Activated CD8-positive, alpha-beta memory T cell treated with anti-CD3 and anti-CD28 coated beads, Interleukin-2, amount 10 ng/mL, durations not matched to agents 7 days and 5 days (primary cell): ENCODE measurements around the gene GSG1. TPM values are rescaled to one million over a fixed set of nuclear protein-coding genes. Genes with fewer than 3 reads are reported as not detected.

Source experiments
- ATAC-seq: fragments of 150-1000 bp; cut with Tn5 transposase; one replicate; pipeline ENCODE4 v1.10.0; 2021; ENCODE audit warnings: moderate library complexity
- CTCF ChIA-PET: fragments of 350-600 bp; sonication (Branson Sonifier 250); formaldehyde crosslinking; loops from one replicate; lab custom pipeline; 2021; ENCODE audit warnings: antibody characterized with exemption; lab: Charles Lee
- DNase-seq: peaks from one replicate; pipeline ENCODE4 v3.0.0-alpha.2; 2020
- H3K27ac Mint-ChIP-seq: one replicate; pipeline ENCODE4 v1.8.0; 2021; ENCODE audit warnings: mild to moderate bottlenecking, mixed read lengths
- H3K27me3 Mint-ChIP-seq: one replicate; pipeline ENCODE4 v1.8.0; 2021; ENCODE audit warnings: mixed read lengths
- H3K36me3 Mint-ChIP-seq: one replicate; pipeline ENCODE4 v1.8.0; 2021; ENCODE audit warnings: mild to moderate bottlenecking, mixed read lengths
- H3K4me1 Mint-ChIP-seq: one replicate; pipeline ENCODE4 v1.8.0; 2021; ENCODE audit warnings: mixed read lengths
- H3K4me3 Mint-ChIP-seq: one replicate; pipeline ENCODE4 v1.8.0; 2021; ENCODE audit warnings: mild to moderate bottlenecking, moderate library complexity, mixed read lengths
- H3K9me3 Mint-ChIP-seq: one replicate; pipeline ENCODE4 v1.8.0; 2022; ENCODE audit warnings: low read depth, mixed read lengths
- total RNA-seq, 2 experiments: library from RNA; stranded (reverse); gene quantifications; one replicate each; pipeline ENCODE4 v1.2.3, GENCODE V29; 2021

Gene GSG1
- total RNA-seq, 2 experiments from 2014 or later = not detected

- peaks cover 38% of the 10 kb centered on the region for H3K27me3 Mint-ChIP-seq
- DNase-seq = no peak
- no peaks in the 10 kb centered on the region for H3K4me1 Mint-ChIP-seq
- H3K4me3 Mint-ChIP-seq = no peak overlapping the region
- no peak for ATAC-seq
- H3K27ac Mint-ChIP-seq = no peak overlapping the region
- H3K36me3 Mint-ChIP-seq = peaks cover 2% of the 10 kb centered on the region
- CTCF ChIA-PET = no interaction called here
- peaks cover 2% of the 10 kb centered on the region for H3K9me3 Mint-ChIP-seq
Measured at GRCh38 chr12:13112968-13113367, 9.5 kb upstream of the GSG1 start.

GRCh38 chr12:13106666-13107065 lies 3.2 kb upstream of the GSG1 start:
- Mint-ChIP-seq H3K4me1 (peaks cover 22% of the 10 kb centered on the region), H3K27ac (no peak overlapping the region), H3K9me3 (peaks cover 2% of the 10 kb centered on the region), H3K4me3 (no peak overlapping the region), H3K27me3 (peaks cover 3% of the 10 kb centered on the region), H3K36me3 (peaks cover 2% of the 10 kb centered on the region)
- CTCF ChIA-PET = no interaction called here
- DNase-seq (no peak), ATAC-seq (no peak)

GRCh38 chr12:13105781-13106180 lies 2.3 kb upstream of the GSG1 start:
- CTCF ChIA-PET = interaction anchor here (1.9 kb wide), 1 partner anchor 106 kb away, joined by 5 read pairs; no protein-coding TSS in a partner anchor
- DNase-seq (no peak), ATAC-seq (no peak)
- Mint-ChIP-seq H3K4me1 (peaks cover 26% of the 10 kb centered on the region), H3K9me3 (peaks cover 2% of the 10 kb centered on the region), H3K27me3 (peaks cover 3% of the 10 kb centered on the region), H3K4me3 (no peak overlapping the region), H3K27ac (no peak overlapping the region), H3K36me3 (peaks cover 2% of the 10 kb centered on the region)

- no peak overlapping the region for H3K27ac Mint-ChIP-seq
- H3K27me3 Mint-ChIP-seq = peaks cover 3% of the 10 kb centered on the region
- DNase-seq (no peak), ATAC-seq (no peak)
- no peak overlapping the region for H3K4me3 Mint-ChIP-seq
- peaks cover 2% of the 10 kb centered on the region for H3K9me3 Mint-ChIP-seq
- H3K36me3 Mint-ChIP-seq = peaks cover 2% of the 10 kb centered on the region
- CTCF ChIA-PET = interaction anchor here (1.0 to 6.8 kb wide), 3 partner anchors 44 to 107 kb away, joined by 3 to 148 read pairs (median 5); no protein-coding TSS in a partner anchor
- peaks cover 37% of the 10 kb centered on the region for H3K4me1 Mint-ChIP-seq
Measured at GRCh38 chr12:13104409-13104808, 942 bp upstream of the GSG1 start.

- H3K4me1 Mint-ChIP-seq = peaks cover 53% of the 10 kb centered on the region
- DNase-seq = no peak
- ATAC-seq = no peak
- no peak overlapping the region for H3K4me3 Mint-ChIP-seq
- CTCF ChIA-PET = interaction anchor here (1.2 to 6.8 kb wide), 3 partner anchors 100 to 186 kb away, joined by 3 to 148 read pairs (median 24); no protein-coding TSS in a partner anchor
- no peaks in the 10 kb centered on the region for H3K27me3 Mint-ChIP-seq
- no peaks in the 10 kb centered on the region for H3K36me3 Mint-ChIP-seq
- no peaks in the 10 kb centered on the region for H3K9me3 Mint-ChIP-seq
- H3K27ac Mint-ChIP-seq = peak overlapping the region; percentile 32
Measured at GRCh38 chr12:13102461-13103195, 839 bp downstream of the GSG1 start.

GRCh38 chr12:13101821-13102375 lies 1.6 kb downstream of the GSG1 start:
- H3K27ac Mint-ChIP-seq = peak overlapping the region; percentile 37
- no peaks in the 10 kb centered on the region for H3K27me3 Mint-ChIP-seq
- DNase-seq (no peak), ATAC-seq (no peak)
- H3K4me3 Mint-ChIP-seq = peak overlapping the region; percentile 66
- H3K4me1 Mint-ChIP-seq = peaks cover 54% of the 10 kb centered on the region
- no peaks in the 10 kb centered on the region for H3K36me3 Mint-ChIP-seq
- H3K9me3 Mint-ChIP-seq = no peaks in the 10 kb centered on the region
- CTCF ChIA-PET = interaction anchor here (1.1 to 6.8 kb wide), 4 partner anchors 94 to 185 kb away, joined by 3 to 148 read pairs (median 14); partner anchors contain the start of gene EMP1

- Mint-ChIP-seq H3K36me3 (no peaks in the 10 kb centered on the region), H3K27ac (peak overlapping the region; percentile 80), H3K4me3 (peak overlapping the region; percentile 66), H3K4me1 (peaks cover 51% of the 10 kb centered on the region), H3K27me3 (no peaks in the 10 kb centered on the region), H3K9me3 (no peaks in the 10 kb centered on the region)
- CTCF ChIA-PET = interaction anchor here (0.9 to 6.8 kb wide), 5 partner anchors 95 to 154 kb away, joined by 3 to 148 read pairs (median 12); partner anchors contain the start of gene EMP1
- DNase-seq = peak; percentile 93
- ATAC-seq = peak; percentile 89
Measured at GRCh38 chr12:13100882-13101769, 2.3 kb downstream of the GSG1 start.

GRCh38 chr12:13100605-13100881 lies 2.9 kb downstream of the GSG1 start:
- H3K9me3 Mint-ChIP-seq = no peaks in the 10 kb centered on the region
- H3K36me3 Mint-ChIP-seq = no peaks in the 10 kb centered on the region
- DNase-seq = no peak
- CTCF ChIA-PET = interaction anchor here (0.9 to 6.8 kb wide), 4 partner anchors 96 to 155 kb away, joined by 3 to 148 read pairs (median 18); partner anchors contain the start of gene EMP1
- peak overlapping the region; percentile 80 for H3K27ac Mint-ChIP-seq
- H3K27me3 Mint-ChIP-seq = no peaks in the 10 kb centered on the region
- peak overlapping the region; percentile 66 for H3K4me3 Mint-ChIP-seq
- no peak for ATAC-seq
- H3K4me1 Mint-ChIP-seq = peaks cover 51% of the 10 kb centered on the region

- no peaks in the 10 kb centered on the region for H3K36me3 Mint-ChIP-seq
- peaks cover 3% of the 10 kb centered on the region for H3K27me3 Mint-ChIP-seq
- DNase-seq (no peak), ATAC-seq (no peak)
- H3K9me3 Mint-ChIP-seq = no peaks in the 10 kb centered on the region
- CTCF ChIA-PET = interaction anchor here (0.9 to 6.8 kb wide), 8 partner anchors 56 to 184 kb away, joined by 3 to 148 read pairs (median 6); partner anchors contain the start of genes EMP1 and FAM234B
- peak overlapping the region; percentile 66 for H3K4me3 Mint-ChIP-seq
- H3K27ac Mint-ChIP-seq = peak overlapping the region; percentile 80
- H3K4me1 Mint-ChIP-seq = peaks cover 51% of the 10 kb centered on the region
Measured at GRCh38 chr12:13099844-13100604, 3.4 kb downstream of the GSG1 start.

- CTCF ChIA-PET = interaction anchor here (0.9 to 6.8 kb wide), 13 partner anchors 10 to 183 kb away, joined by 3 to 148 read pairs (median 3); partner anchors contain the start of genes EMP1 and FAM234B
- H3K4me1 Mint-ChIP-seq = peaks cover 56% of the 10 kb centered on the region
- H3K36me3 Mint-ChIP-seq = no peaks in the 10 kb centered on the region
- DNase-seq (no peak), ATAC-seq (no peak)
- H3K4me3 Mint-ChIP-seq = no peak overlapping the region
- H3K9me3 Mint-ChIP-seq = no peaks in the 10 kb centered on the region
- peaks cover 8% of the 10 kb centered on the region for H3K27me3 Mint-ChIP-seq
- peak overlapping the region; percentile 3 for H3K27ac Mint-ChIP-seq
Measured at GRCh38 chr12:13099066-13099843, 4.2 kb downstream of the GSG1 start.

GRCh38 chr12:13097491-13098011 lies 5.9 kb downstream of the GSG1 start:
- DNase-seq = no peak
- Mint-ChIP-seq H3K27me3 (peaks cover 12% of the 10 kb centered on the region), H3K4me3 (peak overlapping the region; percentile 21), H3K9me3 (no peaks in the 10 kb centered on the region), H3K4me1 (peaks cover 46% of the 10 kb centered on the region), H3K36me3 (no peaks in the 10 kb centered on the region), H3K27ac (peak overlapping the region; percentile 61)
- CTCF ChIA-PET = interaction anchor here (2.4 to 6.8 kb wide), 4 partner anchors 53 to 114 kb away, joined by 8 to 148 read pairs (median 26); partner anchors contain the start of genes EMP1 and FAM234B
- no peak for ATAC-seq
